SK-N-DZ (cell line): Measurements from ENCODE around the gene RHEB. TPM values are rescaled to one million over a fixed set of nuclear protein-coding genes. Genes with fewer than 3 reads are reported as not detected.
"Not testable (repeated sequence)": the region's sequence is repeated elsewhere in the genome, so short reads cannot be mapped to it uniquely, and the experiment has no call there.

Experiments
- DNase-seq: peaks from one replicate; pipeline ENCODE4 v3.0.0-alpha.2; 2015; ENCODE audit warnings: low spot score
- polyA plus RNA-seq, 2 experiments: library from polyadenylated mRNA; depleted of rRNA; stranded (reverse); fragments of >200 nt; gene quantifications; 2 replicates each; pipeline ENCODE4 v1.2.3, GENCODE V29; 2014

The RHEB gene
- 167 and 203 TPM in 2 replicates for polyA plus RNA-seq (2014; cell fraction: cytosol; rRNA removed)
- 118 and 142 TPM in 2 replicates for polyA plus RNA-seq (2014; cell fraction: nucleus; rRNA removed)

GRCh38 chr7:151519765-151520418 lies at the start of gene RHEB:
Gene RHEB, minus strand, starts transcription at chr7:151519895. Its CDS starts 384 bp downstream, at chr7:151519511.
- peak; percentile 97 for DNase-seq

- DNase-seq, result no peak
These were observed 47.2 kb upstream of the RHEB start for GRCh38 chr7:151566897-151567320.

- DNase-seq, result no peak
These were observed 45.8 kb upstream of the RHEB start for GRCh38 chr7:151565541-151565940.

GRCh38 chr7:151560243-151560642 lies 40.5 kb upstream of the RHEB start:
- DNase-seq, result no peak

- DNase-seq, result no peak
These were observed 40.0 kb upstream of the RHEB start for GRCh38 chr7:151559557-151560183.

GRCh38 chr7:151558575-151558974 lies 38.9 kb upstream of the RHEB start:
- DNase-seq, result no peak

GRCh38 chr7:151556592-151556991 lies 36.9 kb upstream of the RHEB start:
- no peak for DNase-seq

- DNase-seq, result no peak
These were observed 33.7 kb upstream of the RHEB start for GRCh38 chr7:151553356-151553755.

GRCh38 chr7:151552352-151553028 lies 32.8 kb upstream of the RHEB start:
- peak; percentile 44 for DNase-seq

GRCh38 chr7:151551820-151552219 lies 32.1 kb upstream of the RHEB start:
- DNase-seq, result no peak

- DNase-seq, result no peak
These were observed 31.1 kb upstream of the RHEB start for GRCh38 chr7:151550656-151551286.

GRCh38 chr7:151549644-151550043 lies 29.9 kb upstream of the RHEB start:
- DNase-seq, result no peak

- no peak for DNase-seq
These were observed 29.4 kb upstream of the RHEB start for GRCh38 chr7:151549083-151549482.

- DNase-seq, result no peak
These were observed 24.5 kb upstream of the RHEB start for GRCh38 chr7:151544183-151544582.

GRCh38 chr7:151542606-151543130 lies 23.0 kb upstream of the RHEB start:
- DNase-seq, result no peak

GRCh38 chr7:151541709-151542499 lies 22.2 kb upstream of the RHEB start:
- no peak for DNase-seq

- DNase-seq, result no peak
These were observed 20.5 kb upstream of the RHEB start for GRCh38 chr7:151540146-151540545.

- DNase-seq, result peak; percentile 94
These were observed 19.5 kb upstream of the RHEB start for GRCh38 chr7:151539088-151539671.

- DNase-seq, result no peak
These were observed 18.3 kb upstream of the RHEB start for GRCh38 chr7:151537818-151538561.

- not testable (repeated sequence) for DNase-seq
These were observed 16.5 kb upstream of the RHEB start for GRCh38 chr7:151536178-151536577.
